GM21360 (cell line): ENCODE measurements around the gene NPTX1.

ENCODE experiments used
- ATAC-seq: cut with Tn5 transposase; IDR thresholded peaks from one replicate; pipeline ENCODE4 v1.9.1; 2021; ENCODE audit warnings: mild to moderate bottlenecking, moderate library complexity; ENCODE audit not compliant: unreplicated experiment

NPTX1 gene

DNA sequence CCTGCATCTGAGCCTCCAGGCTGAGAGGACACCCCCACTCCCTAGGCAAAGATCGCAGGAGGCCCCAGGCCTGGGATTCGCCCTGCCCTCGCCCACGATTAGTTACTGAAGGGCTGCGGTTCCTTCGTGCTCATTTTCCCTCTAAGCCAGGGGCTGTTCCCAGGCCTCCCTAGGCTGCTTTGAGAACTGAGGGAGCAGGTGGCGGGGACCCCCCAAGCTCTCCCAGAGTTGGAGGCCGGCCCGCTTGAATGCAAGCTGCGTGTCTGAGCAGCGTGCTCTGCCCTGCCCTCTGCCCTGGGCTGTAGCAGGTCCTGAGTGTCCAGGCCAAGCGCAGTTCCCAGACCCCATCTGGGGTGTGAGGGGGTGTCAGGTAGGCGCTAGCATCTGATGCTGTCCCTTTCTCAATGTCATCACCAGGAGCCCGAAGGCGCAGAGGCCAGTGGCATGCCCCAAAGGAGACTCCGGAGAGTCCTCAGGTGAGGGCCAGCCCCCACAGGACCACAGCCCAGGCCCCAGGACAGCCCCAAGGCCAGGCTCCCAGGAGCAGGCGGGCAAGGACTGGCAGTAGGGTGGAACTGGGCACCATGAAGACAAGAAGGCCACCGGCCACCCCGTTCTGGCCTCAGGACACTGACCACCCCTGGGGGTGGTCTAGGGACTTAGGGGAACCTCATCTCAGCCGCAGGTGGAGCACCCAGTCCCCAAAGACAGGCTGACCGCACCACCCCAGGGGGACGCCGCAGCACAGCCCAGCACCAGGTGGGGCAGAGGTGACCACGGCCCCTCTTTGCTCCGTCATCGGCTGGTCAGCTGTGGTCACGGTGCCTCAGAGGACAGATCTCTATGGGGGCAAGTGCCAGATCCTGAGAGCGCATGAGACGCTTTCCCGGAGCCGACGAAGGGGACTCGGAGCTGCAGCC is 46.8 kb downstream of the NPTX1 start:
- ATAC-seq = no peak

DNA sequence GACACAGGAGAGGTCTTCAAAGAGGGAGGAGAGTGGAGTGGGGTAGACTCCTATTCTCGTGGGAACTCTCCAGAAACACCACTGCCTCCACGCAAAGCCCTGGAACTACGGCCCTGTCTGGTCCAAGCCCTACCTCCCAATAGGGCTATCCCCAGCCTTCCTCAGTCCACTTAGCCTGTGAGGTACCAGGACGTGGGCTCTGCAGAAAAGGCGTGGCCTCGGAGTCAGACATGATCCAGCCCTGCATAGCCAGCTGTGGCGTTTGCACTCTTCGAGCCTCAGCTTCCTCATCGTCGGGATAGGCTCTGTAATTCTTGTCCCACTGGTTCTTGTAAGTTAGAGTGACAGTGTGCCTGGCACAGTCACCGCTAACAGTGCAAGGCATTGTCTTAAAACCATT is 47.6 kb downstream of the NPTX1 start:
- no peak for ATAC-seq

GRCh38 chr17:80428363-80428762 is 48.0 kb downstream of the NPTX1 start:
- no peak for ATAC-seq

DNA sequence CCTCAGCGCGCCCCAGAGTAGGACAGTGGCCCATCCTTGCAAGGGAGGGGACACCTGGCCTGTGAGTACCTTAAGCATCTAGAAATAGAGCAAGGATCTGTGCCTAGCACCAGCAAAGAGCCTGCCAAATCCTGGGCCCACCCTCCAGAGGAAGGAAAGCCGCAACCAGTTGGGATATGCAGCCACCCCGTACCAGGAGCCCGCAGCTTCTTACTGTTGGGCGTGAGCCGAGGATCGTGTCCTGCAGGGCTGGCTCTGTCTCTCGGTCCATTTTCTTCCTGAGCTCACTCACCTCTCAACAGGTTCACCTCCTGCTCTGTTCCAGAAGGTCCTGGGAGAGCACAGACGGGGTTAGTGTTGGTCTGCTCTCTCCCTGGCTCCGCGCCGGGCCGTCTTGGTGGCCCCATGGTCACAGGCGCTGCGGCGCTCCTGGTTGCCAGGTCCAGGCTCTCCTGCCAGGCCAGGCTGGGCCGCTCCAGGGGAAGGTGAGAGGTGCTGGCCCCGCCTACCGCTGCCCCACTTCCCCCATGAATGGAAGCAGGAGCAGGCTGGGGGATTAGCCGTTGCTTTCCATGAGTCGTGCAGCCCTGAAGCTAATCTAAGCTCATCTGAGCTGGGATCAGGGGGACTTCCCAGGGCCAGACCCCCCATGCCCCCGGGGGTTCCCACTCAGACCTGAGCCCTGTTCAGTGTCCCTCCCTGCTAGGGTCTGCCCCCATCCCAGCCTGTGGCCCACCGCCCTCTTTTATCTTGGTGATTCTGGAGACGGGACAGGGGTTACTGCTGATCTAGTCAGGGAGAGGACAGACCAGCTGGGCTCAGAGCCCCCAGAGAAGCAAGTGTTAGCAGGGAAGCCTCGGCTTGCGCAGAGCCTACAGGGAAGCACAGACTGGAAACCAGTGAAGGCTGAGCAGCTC is 48.8 kb downstream of the NPTX1 start:
- ATAC-seq = no peak

DNA sequence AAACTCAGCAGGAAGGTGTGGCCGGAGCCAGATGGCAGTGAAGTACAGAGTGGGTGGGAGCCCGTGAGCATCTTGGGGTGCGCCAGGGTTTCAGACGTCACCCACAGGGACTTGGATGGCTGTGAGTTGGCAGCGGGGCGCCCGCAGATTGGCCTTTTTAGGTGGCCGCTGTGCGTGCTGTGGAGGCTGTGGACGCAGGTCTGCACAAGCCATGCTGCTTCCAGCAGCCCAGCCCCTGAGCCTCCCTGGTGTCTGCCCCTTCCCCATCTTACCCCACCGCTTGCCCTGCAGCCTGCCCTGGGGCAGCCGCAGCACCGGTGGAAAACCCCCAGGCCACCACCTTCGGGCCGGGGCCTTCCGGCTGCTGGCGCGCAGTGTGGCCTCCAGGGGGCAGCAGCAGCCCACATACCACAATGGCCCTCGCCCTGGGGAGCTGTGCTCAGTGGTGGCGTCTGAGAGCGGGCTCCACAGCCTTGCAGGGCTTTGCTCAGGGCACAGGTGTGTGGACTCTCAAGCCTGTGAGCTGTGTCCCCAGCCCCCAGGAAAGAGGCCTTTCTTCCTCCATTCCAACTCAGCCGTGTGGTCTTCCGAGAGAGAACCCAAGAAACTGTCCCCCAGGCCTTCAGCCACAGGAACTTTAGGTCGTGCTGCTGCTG is 49.6 kb downstream of the NPTX1 start:
- ATAC-seq = no peak

DNA sequence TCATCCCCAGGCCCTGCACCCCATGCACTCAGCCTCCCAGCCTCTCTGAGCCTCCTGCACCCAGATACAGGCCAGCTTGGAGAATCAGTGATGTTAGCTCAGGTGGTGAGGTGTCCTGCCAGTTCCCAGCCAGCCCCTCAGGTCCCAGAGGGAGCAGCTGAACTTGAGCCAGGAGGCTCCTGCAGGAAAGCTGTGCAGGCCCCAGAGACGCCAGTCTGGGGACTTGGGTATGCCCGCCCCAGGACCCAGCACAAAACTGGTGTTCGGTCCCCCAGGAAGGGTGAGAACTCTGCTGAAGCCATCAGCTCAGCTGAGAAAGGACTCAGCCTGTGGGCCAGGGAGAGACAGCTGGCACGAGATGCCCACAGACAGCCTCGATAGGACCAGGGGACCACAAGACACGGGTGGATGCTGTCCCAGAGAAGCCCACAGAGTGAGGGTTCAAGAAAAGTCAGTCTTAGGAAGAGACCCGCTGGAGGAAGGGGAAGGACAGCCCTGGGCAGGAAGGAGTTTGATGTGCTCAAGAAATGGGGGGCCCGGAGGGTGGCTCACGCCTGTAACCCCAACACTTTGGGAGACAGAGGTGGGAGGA is 50.5 kb downstream of the NPTX1 start:
- ATAC-seq = no peak

DNA sequence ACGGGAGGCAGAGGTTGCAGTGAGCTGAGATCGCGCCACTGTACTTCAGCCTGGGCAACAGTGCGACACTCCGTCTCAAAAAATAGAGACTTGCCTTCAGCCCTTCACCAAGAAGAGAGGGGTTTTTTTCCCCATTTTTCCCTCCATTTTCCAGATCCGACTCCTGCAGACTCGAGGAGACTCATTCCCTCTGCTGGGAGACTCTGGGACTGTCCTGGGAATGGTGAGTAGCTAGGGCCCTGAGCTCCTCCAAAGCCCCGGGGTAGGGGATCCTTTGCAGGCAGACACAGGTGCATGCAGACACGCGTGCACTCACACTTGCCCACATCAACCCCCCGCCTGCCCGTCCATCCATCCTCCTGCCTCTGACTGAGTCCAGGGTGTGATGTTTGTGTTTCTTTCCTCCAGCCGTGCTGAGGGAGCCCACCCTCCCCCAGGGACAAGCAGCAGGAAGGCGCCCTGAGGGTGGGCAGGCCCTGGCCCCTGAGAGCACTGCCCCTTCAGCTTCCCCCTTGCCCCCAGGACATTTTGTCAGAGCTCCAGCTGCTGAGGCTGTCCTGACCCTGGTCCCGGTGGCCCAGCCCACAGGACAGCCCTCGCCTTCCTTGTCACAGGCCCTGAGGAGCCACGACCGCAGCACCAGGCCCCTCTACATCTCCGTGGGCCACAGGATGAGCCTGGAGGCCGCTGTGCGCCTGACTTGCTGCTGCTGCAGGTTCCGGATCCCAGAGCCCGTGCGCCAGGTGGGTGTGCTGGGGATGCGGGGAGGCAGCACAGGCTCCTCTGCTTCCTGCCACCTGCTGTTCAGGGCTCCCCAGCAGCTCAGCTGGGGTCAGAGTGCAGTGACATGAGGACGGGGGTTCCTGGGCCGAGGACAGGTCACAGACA is 51.3 kb downstream of the NPTX1 start:
- no peak for ATAC-seq

- no peak for ATAC-seq
Observed at GRCh38 chr17:80424261-80424660, 52.1 kb downstream of the NPTX1 start.

DNA sequence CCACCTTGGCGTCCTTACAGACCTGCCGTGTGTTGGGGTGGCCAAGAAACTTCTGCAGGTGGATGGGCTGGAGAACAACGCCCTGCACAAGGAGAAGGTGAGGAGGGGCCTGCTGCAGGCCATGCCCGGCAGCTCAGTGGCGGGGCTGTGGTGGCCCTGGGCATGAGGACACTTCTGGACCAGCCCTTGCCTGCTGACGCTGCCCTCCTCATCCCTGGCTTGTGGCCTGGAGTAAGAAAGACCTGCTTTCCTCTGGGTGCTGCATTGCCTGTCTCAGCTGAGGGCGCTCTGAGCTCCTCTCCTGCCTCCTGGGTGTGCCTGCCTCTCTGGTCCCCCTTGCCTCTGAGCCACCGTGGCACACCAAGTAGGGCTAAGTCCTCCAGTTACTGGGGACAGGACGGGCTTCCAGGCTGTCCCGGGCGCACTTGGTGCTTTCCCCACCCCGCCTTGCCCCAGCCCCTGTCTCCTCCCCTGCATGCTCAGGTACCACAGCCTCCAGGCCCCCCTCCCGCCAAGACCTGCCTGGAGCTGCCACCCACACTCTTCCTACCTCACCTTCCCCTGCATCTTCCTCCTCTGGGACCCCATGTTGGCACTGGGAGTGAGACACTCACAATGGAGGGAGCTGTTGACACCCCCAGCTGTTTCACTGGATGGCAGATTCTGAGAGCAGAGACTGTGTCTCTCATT is 52.7 kb downstream of the NPTX1 start:
- no peak for ATAC-seq

- no peak for ATAC-seq
Observed at GRCh38 chr17:80422981-80423380, 53.4 kb downstream of the NPTX1 start.

- no peak for ATAC-seq
Observed at GRCh38 chr17:80422276-80422675, 54.1 kb downstream of the NPTX1 start.

GRCh38 chr17:80421381-80422090 is 54.9 kb downstream of the NPTX1 start:
- ATAC-seq = no peak

GRCh38 chr17:80419255-80419654 is 57.2 kb downstream of the NPTX1 start:
- ATAC-seq = no peak

DNA sequence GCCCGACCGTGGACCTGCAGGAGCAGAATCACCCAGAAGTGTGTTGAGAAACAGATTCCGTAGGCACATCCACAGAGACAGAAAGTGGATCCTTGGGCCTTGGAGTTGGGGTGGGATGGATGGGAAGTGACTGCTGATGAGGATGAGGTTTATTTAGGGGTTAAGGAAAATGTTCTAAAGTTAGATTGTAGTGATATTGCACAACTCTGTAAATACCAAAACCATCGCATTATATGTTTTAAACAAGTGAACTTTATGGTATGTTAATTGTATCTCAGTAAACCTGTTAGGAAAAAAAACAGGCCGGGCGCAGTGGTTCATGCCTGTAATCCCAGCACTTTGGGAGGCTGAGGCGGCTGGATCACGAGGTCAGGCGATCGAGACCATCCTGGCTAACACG is 57.8 kb downstream of the NPTX1 start:
- no peak for ATAC-seq
